DND-41 (cell line): ENCODE data around the gene VMO1.

Source experiments
- EZH2 ChIP-seq: IDR thresholded peaks from 3 replicates; pipeline ENCODE4 v1.6.1; 2012; ENCODE audit warnings: borderline replicate concordance, low read depth, mild to moderate bottlenecking, moderate library complexity, low read length, inconsistent platforms; ENCODE audit not compliant: severe bottlenecking
- TF ChIP-seq, protein P1 (sequence below): IDR thresholded peaks from 2 replicates; pipeline ENCODE4 v1.5.1; 2012; ENCODE audit warnings: borderline replicate concordance, low read length, moderate library complexity, mild to moderate bottlenecking; ENCODE audit not compliant: poor library complexity, severe bottlenecking; ENCODE audit errors: extremely low read depth

DNA sequence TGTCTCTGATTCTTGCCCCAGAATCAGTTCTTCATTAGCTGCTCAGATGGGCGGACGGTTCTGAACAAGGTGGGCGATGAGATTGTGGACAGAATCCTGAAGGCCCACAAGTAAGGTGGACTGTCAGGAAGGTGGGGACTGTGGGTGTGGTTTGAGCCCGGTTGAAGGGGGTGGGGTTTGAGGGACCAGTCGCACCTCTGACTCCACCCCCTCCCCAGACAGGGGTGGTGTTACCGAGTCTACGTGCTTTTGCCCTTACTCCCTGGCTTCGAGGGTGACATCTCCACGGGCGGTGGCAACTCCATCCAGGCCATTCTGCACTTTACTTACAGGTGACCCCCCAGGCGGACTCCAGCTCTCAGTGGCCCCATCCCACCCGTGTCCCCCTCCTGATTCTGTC, 32.1 kb upstream of the VMO1 start:
- TF ChIP-seq, protein P1, sequence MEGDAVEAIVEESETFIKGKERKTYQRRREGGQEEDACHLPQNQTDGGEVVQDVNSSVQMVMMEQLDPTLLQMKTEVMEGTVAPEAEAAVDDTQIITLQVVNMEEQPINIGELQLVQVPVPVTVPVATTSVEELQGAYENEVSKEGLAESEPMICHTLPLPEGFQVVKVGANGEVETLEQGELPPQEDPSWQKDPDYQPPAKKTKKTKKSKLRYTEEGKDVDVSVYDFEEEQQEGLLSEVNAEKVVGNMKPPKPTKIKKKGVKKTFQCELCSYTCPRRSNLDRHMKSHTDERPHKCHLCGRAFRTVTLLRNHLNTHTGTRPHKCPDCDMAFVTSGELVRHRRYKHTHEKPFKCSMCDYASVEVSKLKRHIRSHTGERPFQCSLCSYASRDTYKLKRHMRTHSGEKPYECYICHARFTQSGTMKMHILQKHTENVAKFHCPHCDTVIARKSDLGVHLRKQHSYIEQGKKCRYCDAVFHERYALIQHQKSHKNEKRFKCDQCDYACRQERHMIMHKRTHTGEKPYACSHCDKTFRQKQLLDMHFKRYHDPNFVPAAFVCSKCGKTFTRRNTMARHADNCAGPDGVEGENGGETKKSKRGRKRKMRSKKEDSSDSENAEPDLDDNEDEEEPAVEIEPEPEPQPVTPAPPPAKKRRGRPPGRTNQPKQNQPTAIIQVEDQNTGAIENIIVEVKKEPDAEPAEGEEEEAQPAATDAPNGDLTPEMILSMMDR = no peak
- TF ChIP-seq EZH2 = no peak
